Amniotic stem cell (primary cell): Measurements from ENCODE around the gene MAPT.
"Not testable (repeated sequence)": the region's sequence is repeated elsewhere in the genome, so short reads cannot be mapped to it uniquely, and the experiment has no call there.

ENCODE experiments used
- DNase-seq: peaks from one replicate; lab custom pipeline; 2025; lab: John Stamatoyannopoulos, UW

Gene MAPT

DNA sequence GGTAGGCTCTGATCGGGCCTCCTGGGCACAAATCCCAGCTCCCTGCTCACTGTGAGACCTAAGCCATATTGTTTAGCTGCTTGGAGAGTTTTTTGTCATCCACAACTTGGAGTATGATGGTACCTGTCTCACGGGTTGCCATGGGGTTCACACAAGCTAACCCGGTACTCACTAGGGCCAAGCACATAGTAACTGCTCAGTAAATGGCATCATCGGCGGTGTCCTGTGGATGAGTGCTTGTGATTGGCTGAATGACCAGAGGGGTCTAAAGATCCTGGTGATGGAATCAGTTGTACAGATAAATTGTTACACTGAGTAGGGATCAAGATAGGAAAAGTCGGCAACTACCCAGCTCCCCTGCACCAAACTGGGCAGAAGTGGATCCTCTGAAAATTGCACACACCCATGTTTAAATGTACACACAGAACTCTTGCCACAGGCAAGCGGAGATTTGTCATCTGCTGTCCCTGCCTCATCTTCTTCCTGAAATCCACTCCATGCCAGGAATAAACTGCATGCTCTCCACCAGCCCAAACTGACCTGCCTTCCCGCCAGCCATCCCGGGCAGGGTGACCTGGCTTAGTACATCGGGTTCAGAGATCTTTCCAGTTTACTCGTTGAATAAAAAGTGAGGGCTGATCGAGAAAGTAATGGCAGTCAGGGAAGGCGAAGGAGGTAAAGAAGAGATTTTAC, 6.5 kb downstream of the MAPT start:
- no peak for DNase-seq

GRCh38 chr17:45902892-45903346, 8.6 kb downstream of the MAPT start:
- no peak for DNase-seq

DNA sequence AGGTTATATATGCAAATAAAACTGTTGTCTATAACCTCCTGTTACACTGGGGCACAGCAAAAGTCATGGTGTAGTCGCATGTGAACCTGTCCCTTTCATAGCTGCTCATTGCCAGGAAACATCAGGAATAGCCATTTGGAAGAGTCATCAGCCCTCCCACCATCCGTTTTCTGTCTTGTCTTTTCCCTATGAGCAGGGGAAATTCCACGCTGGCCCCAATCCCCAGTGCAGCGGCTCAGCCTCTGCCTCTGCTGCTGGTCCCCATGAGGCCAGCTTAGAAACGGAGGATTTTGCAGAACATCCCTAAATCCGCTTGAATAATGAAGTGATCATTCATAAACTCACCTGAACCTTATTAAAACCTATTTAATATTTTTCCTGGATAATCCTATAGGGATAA, 10.5 kb downstream of the MAPT start:
- no peak for DNase-seq

DNA sequence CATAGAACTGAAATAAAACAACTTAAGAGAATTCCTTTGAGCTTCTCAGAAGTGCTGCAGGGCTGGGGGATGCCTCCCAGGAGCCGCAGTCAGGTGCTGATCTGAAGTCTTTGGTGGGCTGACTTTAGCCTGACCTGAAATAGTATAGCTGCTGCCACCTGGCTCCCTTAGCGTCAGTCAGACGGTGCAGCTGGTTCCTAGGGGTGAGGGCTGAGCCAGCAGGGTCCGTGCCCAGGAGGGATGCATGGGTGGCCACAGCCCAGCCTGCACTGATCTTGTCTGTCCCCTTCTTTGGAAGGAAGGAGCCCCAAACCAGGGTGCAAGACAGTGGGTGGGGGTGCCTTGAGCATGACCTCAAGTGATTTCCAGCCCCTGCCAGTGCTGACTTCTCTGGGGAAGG, 11.5 kb downstream of the MAPT start:
- DNase-seq = no peak

DNA sequence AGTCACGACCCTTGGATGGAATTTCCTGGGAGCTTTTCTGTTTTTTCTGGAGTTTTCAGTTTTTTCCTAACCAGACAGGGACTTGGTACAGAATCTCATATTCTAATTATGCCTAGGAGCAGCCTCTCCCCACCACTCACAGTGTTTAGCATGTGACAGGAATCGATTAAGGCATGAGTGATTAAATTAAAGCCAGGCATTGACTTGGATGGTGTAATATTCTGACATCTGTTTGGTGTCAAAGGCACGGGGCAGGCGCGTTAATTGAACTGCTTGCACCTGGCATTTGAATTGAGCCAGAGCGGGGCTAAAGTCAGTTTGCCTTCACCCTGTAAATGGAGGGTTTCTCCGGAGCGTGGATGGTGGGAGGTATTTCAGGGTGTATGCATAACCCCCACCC, 11.9 kb downstream of the MAPT start:
- DNase-seq = no peak

DNA sequence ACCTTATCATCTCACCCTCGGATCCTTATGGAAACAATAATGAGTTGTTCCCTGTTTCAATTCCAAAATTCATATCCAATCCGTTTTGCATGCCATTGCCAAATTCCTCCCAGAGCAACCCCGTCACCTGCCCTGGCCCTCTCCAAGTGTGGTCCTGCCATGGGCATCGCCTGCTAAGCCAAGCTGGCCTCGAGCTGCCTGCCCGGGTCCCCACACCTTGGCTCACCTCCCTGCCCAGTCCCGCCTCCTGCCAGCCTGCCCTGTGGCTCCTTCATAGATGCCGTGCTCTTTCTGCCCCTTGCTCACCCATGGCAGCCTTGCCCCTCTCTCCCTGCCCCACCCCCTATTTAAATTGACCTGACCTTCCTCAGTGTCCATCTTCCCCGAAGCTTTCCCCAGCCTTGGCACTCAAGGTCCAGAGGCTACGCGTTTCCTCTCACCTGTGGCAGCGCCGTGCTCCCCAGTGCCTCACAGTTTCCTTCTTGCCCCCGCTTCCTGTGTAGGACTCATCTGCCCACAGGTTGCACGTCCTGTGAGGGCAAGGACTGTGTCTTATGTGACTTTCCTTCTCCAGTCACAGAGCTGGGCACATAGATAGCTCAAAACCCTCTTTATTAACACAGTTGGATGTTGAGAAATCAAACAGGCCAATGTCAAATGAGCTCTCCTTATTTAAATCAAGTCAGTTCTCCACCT, 12.7 kb downstream of the MAPT start:
- no peak for DNase-seq

DNA sequence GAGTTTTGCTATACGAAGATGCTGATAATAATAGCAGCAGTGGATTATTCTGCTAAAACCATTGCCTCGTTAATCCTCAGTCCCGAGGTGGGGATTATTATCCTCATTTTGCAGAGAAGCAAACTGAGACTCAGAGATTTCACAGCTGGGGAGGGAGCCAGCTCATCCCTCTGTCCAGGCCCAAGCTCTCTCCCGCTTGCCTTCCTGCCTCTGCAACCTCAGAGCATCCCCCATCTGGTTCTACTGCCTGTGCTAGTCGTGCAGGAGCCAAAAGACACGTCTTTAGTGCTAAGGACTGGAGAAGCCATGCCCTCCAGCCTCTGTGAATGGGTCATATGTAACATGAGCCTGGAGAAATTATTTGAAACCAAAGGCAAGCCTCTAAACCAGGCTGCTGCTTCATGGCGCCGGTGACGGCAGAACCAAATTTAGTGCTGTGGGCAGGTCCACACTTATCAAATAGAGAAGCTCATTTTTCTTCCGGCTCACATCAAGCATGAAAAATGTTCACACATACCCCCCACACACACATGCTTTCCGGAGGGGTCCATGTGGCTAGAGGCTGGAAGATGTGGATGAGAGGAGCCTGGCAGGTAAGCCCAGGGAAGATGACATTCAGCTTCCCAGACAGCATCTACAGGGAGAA, 13.5 kb downstream of the MAPT start:
- DNase-seq = no peak

DNA sequence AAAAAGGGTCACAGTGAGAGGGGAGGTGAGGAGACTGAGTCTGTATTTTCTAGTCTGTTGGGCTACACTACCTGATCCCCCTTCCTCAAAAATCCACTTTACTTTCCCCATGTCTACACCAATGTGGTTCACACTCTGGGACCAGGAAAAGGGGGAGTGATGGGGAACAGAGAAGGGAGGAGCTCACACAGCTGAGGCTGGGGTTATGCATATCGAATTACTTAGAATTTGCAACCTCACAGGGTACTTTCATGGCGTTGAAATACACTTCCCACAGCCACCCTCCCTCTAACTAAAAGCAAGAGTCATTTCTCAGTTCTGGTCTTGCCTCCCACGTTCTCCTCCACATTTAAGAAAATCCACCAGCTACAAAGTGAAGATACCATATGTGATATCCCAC, 14.1 kb downstream of the MAPT start:
- DNase-seq = no peak

- DNase-seq = no peak
Measured at GRCh38 chr17:45908935-45909334, 14.6 kb downstream of the MAPT start.

DNA sequence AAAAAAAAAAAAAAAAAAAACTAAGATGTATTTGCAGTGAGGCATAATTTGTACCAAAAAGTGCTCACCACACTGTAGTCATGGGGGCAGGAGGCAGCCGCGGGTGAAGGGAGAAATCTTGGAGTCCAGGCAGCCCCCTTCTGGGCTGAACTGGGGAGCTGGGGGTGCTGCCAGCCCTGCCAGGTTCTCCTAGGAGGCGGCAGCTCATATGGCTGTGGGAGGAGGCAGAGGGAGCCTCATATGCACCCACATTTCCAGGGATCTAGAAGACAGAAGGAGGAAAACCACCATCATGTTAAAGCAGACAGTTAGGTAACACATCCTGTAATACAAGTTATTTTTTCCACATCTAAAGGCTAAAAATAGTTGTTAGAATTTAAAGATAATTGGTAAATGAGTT, 16.3 kb downstream of the MAPT start:
- no peak for DNase-seq

- DNase-seq = no peak
Measured at GRCh38 chr17:45912319-45912718, 18.0 kb downstream of the MAPT start.

GRCh38 chr17:45913030-45913429, 18.7 kb downstream of the MAPT start:
- DNase-seq = not testable (repeated sequence)

- DNase-seq = no peak
Measured at GRCh38 chr17:45914047-45914717, 19.8 kb downstream of the MAPT start.

DNA sequence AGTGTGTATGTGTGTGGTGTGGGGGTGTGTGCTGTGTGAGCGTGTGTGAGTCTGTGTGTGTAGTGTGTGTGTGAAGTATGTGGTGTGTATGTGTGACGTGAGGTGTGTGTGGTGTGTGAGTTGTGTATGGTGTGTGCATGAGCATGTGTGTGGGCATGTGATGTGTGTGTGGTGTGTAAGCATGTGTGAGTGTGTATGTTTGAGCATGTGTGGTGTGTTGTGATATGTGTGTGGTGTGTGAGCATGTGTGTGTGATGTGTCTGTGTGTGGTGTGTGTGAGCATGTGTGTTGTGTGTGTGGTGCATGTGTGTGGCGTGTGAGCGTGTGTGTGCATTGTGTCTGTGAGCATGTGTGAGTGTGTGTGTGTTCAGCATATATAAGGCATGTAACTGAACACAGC, 20.9 kb downstream of the MAPT start:
- DNase-seq = no peak

DNA sequence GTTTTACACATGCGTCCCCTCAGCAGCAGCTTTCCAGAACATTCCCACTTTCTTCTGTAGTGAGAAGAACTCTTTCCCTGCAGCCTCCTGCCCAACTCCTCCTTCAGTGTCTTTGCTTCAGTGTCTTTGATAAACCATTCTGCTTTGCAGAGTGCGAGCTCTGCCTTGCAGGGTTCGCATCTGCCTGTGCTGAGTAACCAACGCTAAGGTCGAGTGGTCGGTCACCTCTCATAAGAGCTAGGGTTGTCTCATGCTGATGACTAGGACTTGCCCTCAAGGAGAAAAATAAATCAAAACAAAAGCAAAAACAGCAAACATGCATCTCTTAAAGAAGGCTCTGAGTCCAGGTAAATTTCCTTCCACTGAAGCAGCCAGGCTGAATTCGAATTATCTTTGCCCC, 22.7 kb downstream of the MAPT start:
- no peak for DNase-seq

DNA sequence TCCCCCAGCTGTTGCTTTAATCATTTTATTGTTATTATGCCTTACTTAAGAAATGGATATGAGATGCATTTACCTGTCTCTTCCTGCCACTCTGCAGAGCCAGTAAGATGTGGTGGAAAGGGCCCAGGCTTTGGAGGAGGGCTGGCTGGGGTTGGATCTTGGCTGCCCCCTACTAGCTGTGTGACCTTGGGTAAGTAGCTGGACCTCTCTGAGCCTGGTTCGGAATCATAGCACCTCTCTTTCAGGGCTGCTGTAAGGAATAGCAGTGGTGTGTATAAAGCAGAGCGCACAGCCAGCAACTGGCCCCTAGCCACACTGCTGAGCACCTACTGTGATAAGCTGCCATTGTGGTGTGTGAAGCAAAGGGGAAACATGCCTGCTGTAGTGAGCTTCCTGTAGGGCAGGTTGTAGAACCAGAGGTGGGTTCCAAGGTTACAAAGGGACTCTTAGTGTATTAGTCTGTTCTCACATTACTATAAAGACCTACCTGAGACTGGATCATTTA, 23.9 kb downstream of the MAPT start:
- no peak for DNase-seq

DNA sequence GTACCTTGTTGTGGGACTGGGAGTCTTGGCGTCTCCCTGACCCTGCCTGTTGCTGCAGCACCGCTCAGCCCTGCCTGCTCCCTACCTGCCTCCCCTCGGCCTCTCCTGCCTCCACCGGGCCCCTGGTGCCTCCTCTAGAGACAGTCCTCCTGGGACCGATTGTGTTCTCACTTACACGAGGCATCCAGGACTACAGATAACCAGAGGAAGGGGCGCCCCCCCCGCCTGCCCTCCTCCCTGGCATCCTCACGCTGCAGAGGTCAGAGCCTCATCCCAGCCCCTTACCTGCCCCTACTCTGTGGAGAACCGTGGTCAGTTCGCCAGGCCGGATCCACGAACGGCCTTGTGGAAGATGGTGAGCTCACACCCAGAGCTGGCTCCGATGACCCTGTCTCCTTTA, 24.8 kb downstream of the MAPT start:
- DNase-seq = no peak

- DNase-seq = no peak
Measured at GRCh38 chr17:45920083-45920482, 25.7 kb downstream of the MAPT start.

GRCh38 chr17:45923511-45924268, 29.3 kb downstream of the MAPT start:
- no peak for DNase-seq

GRCh38 chr17:45924332-45924820, 30.0 kb downstream of the MAPT start:
- DNase-seq = no peak

DNA sequence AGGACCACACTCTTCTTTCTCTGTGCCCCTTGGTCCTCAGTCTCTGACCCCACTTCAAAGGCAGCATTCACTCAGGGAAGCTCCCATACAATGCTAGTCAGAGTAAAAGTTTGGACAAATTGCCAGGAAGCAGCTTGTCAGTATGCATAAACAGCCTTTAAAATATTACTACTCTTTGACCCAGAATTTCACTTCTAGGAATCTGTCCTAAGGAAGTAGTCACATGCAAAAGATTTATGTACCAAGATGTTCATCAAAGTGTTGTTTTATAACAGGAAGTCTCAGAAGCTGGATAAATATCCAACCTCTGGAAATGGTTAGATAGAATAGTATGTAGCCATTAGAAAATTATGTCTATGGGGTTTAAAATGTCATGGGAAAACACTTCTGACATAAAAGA, 31.0 kb downstream of the MAPT start:
- DNase-seq = no peak

GRCh38 chr17:45927247-45927646, 32.9 kb downstream of the MAPT start:
- no peak for DNase-seq
